ENCODE results near the gene UGT2A1.

Gene UGT2A1

DNA sequence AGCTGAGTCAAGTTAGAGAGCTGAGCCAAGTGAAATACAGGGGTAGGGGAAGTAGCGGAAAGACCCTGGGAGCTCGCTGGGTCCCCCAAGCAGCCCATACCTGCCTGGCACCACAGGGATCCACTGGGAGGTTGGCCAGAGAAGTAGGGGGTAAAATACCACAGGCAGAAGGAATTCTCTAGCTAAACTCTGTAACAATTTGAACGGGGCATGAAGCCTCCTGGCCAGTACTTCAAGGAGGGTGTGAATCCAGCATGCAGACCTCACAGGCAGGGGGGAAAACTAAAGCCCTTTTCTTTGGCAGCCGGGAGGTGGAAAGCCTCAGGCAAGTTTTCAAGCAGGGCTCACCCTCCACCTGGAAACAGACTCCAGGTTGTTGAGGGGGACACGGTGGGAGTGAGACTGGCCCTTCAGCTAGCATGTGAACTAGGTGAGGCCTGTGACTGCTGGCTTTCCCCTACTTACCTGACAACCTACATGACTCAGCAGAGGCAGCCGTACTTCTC, 3.7 kb upstream of the UGT2A1 start:
- Histone ChIP-seq H3K36me3 (ENCODE audit: insufficient read depth, low read length) (no peaks in the 10 kb centered on the region), H2AFZ (ENCODE audit: low read depth, low read length) (no peak overlapping the region), H3K27ac (ENCODE audit: low read length) (no peak overlapping the region), H3K79me2 (ENCODE audit: insufficient read depth, low read length) (no peaks in the 10 kb centered on the region), H3K9ac (ENCODE audit: low read depth, low read length) (no peak overlapping the region), H3K4me2 (ENCODE audit: insufficient read depth, low read length) (no peak overlapping the region), H3K4me1 (ENCODE audit: insufficient read depth, low read length) (no peaks in the 10 kb centered on the region), H3K4me3 (ENCODE audit: low read depth in 1 of 2, low read length in 2 of 2) (no peak overlapping the region), H4K20me1 (ENCODE audit: insufficient read depth, low read length) (no peaks in the 10 kb centered on the region), H3K9me3 (ENCODE audit: insufficient read depth, low read length, severe bottlenecking) (no peaks in the 10 kb centered on the region), H3K27me3 (ENCODE audit: insufficient read depth, low read length, poor library complexity) (no peaks in the 10 kb centered on the region)
- ATAC-seq (ENCODE audit: insufficient read depth, low read depth) (no peak), DNase-seq (no peak)
- no peak for TF ChIP-seq EZH2 (IDR thresholded peaks at IDR 0.05; ENCODE audit: borderline replicate concordance, low read depth, low read length, severe bottlenecking)
- TF ChIP-seq, protein P1, sequence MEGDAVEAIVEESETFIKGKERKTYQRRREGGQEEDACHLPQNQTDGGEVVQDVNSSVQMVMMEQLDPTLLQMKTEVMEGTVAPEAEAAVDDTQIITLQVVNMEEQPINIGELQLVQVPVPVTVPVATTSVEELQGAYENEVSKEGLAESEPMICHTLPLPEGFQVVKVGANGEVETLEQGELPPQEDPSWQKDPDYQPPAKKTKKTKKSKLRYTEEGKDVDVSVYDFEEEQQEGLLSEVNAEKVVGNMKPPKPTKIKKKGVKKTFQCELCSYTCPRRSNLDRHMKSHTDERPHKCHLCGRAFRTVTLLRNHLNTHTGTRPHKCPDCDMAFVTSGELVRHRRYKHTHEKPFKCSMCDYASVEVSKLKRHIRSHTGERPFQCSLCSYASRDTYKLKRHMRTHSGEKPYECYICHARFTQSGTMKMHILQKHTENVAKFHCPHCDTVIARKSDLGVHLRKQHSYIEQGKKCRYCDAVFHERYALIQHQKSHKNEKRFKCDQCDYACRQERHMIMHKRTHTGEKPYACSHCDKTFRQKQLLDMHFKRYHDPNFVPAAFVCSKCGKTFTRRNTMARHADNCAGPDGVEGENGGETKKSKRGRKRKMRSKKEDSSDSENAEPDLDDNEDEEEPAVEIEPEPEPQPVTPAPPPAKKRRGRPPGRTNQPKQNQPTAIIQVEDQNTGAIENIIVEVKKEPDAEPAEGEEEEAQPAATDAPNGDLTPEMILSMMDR (IDR thresholded peaks at IDR 0.05; ENCODE audit: borderline replicate concordance, extremely low read depth, low read length, poor library complexity, severe bottlenecking): no peak

DNA sequence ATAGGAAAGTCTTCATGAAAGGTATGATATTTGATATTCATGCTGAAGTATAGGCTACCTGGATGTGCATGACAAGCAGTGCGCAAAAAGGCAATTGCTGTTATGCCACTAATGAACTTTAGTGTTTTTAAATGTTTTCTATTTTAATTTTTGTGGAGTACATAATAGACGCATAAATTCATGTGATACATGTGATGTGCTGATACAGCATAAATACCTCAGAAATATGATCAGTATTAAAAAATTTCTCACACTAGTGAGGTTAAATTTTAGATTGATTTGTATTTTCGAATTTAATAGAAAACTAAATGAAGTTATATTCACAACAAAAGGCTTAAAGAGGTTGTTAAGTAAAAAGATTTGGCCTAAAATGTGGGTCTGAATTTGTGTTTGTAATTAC, 2.2 kb downstream of the UGT2A1 start:
- H3K27ac ChIP-seq (ENCODE audit: low read length): no peak overlapping the region
- DNase-seq: no peak
- no peaks in the 10 kb centered on the region for H3K9me3 ChIP-seq (ENCODE audit: insufficient read depth, low read length, severe bottlenecking)
- TF ChIP-seq, protein P1 (IDR thresholded peaks at IDR 0.05; ENCODE audit: borderline replicate concordance, extremely low read depth, low read length, poor library complexity, severe bottlenecking): no peak
- no peak for TF ChIP-seq EZH2 (IDR thresholded peaks at IDR 0.05; ENCODE audit: borderline replicate concordance, low read depth, low read length, severe bottlenecking)
- H3K27me3 ChIP-seq (ENCODE audit: insufficient read depth, low read length, poor library complexity): peaks cover 4% of the 10 kb centered on the region
- H3K9ac ChIP-seq (ENCODE audit: low read depth, low read length): no peak overlapping the region
- no peaks in the 10 kb centered on the region for H3K36me3 ChIP-seq (ENCODE audit: insufficient read depth, low read length)
- no peak for ATAC-seq (ENCODE audit: insufficient read depth, low read depth)
- no peak overlapping the region for H2AFZ ChIP-seq (ENCODE audit: low read depth, low read length)
- H3K4me2 ChIP-seq (ENCODE audit: insufficient read depth, low read length): no peak overlapping the region
- H3K79me2 ChIP-seq (ENCODE audit: insufficient read depth, low read length): no peaks in the 10 kb centered on the region
- no peaks in the 10 kb centered on the region for H3K4me1 ChIP-seq (ENCODE audit: insufficient read depth, low read length)
- H4K20me1 ChIP-seq (ENCODE audit: insufficient read depth, low read length): no peaks in the 10 kb centered on the region
- H3K4me3 ChIP-seq (ENCODE audit: low read depth in 1 of 2, low read length in 2 of 2): no peak overlapping the region

DNA sequence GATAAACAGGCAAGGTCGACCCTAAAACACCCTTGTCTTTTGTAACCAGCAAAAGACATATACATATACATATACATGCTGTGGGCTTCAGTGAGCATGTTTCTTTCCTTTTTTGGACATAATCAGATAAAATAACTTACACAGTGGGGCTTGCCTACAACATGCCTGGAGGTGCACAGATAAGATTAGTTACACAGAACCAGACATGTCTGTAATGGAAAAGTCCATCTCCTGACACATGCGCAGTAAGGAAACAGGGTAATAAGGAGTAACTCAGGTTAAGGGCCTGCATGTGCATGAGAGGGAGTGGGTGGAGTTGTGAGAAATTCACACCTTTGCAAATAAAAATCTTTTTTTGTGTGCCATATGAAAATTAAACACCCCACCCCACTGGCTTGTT, 3.4 kb downstream of the UGT2A1 start:
- H3K4me2 ChIP-seq (ENCODE audit: insufficient read depth, low read length): no peak overlapping the region
- no peaks in the 10 kb centered on the region for H3K4me1 ChIP-seq (ENCODE audit: insufficient read depth, low read length)
- no peak overlapping the region for H2AFZ ChIP-seq (ENCODE audit: low read depth, low read length)
- no peak for DNase-seq
- H4K20me1 ChIP-seq (ENCODE audit: insufficient read depth, low read length): no peaks in the 10 kb centered on the region
- H3K27me3 ChIP-seq (ENCODE audit: insufficient read depth, low read length, poor library complexity): peaks cover 4% of the 10 kb centered on the region
- no peak overlapping the region for H3K4me3 ChIP-seq (ENCODE audit: low read depth in 1 of 2, low read length in 2 of 2)
- no peaks in the 10 kb centered on the region for H3K9me3 ChIP-seq (ENCODE audit: insufficient read depth, low read length, severe bottlenecking)
- TF ChIP-seq EZH2 (IDR thresholded peaks at IDR 0.05; ENCODE audit: borderline replicate concordance, low read depth, low read length, severe bottlenecking): no peak
- ATAC-seq (ENCODE audit: insufficient read depth, low read depth): no peak
- no peak overlapping the region for H3K9ac ChIP-seq (ENCODE audit: low read depth, low read length)
- H3K36me3 ChIP-seq (ENCODE audit: insufficient read depth, low read length): no peaks in the 10 kb centered on the region
- no peaks in the 10 kb centered on the region for H3K79me2 ChIP-seq (ENCODE audit: insufficient read depth, low read length)
- no peak overlapping the region for H3K27ac ChIP-seq (ENCODE audit: low read length)

DNA sequence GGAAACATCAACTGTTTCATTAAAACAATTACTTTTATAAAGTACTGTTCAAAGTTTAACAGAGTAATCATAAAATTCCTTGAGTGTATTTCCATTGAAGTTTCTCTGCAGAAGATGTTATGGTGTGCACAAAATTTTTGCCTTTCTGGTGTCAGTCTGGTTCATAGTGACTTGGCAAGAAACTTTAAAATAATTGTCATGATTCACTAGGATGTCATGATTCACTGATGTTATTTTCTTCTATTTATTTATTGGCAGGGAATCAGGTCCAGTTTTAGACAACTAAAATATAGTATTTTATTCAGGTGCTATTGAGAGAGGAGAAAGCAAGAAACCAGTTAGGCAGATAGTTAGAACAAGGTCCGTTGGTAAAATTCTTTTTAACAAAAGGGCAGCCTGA, 3.8 kb downstream of the UGT2A1 start:
- peaks cover 4% of the 10 kb centered on the region for H3K27me3 ChIP-seq (ENCODE audit: insufficient read depth, low read length, poor library complexity)
- no peak for DNase-seq
- TF ChIP-seq, protein P1 (IDR thresholded peaks at IDR 0.05; ENCODE audit: borderline replicate concordance, extremely low read depth, low read length, poor library complexity, severe bottlenecking): no peak
- no peak for TF ChIP-seq EZH2 (IDR thresholded peaks at IDR 0.05; ENCODE audit: borderline replicate concordance, low read depth, low read length, severe bottlenecking)
- ATAC-seq (ENCODE audit: insufficient read depth, low read depth): no peak
- H2AFZ ChIP-seq (ENCODE audit: low read depth, low read length): no peak overlapping the region
- H3K4me2 ChIP-seq (ENCODE audit: insufficient read depth, low read length): no peak overlapping the region
- no peaks in the 10 kb centered on the region for H3K9me3 ChIP-seq (ENCODE audit: insufficient read depth, low read length, severe bottlenecking)
- no peaks in the 10 kb centered on the region for H3K36me3 ChIP-seq (ENCODE audit: insufficient read depth, low read length)
- no peaks in the 10 kb centered on the region for H4K20me1 ChIP-seq (ENCODE audit: insufficient read depth, low read length)
- no peaks in the 10 kb centered on the region for H3K4me1 ChIP-seq (ENCODE audit: insufficient read depth, low read length)
- no peak overlapping the region for H3K9ac ChIP-seq (ENCODE audit: low read depth, low read length)
- H3K79me2 ChIP-seq (ENCODE audit: insufficient read depth, low read length): no peaks in the 10 kb centered on the region
- H3K4me3 ChIP-seq (ENCODE audit: low read depth in 1 of 2, low read length in 2 of 2): no peak overlapping the region
- H3K27ac ChIP-seq (ENCODE audit: low read length): no peak overlapping the region

Data from DND-41 (cell line).